GM23338 (cell line): ENCODE measurements around the gene STIM1.

Source experiments
- CREB1 ChIP-seq: fragments of 250-450 bp; sonication (Bioruptor Pico); IDR thresholded peaks from 2 replicates; pipeline ENCODE4 v1.5.0; 2020; ENCODE audit warnings: low read depth, mild to moderate bottlenecking, moderate library complexity
- CTCF ChIP-seq, 2 experiments: fragments of 200-600 bp in 1 of 2; sonication (generic) in 1 of 2; conservative IDR thresholded peaks; 2 replicates each; pipeline versions ENCODE4 v1.5.1 to v1.6.1; 2016 to 2017; ENCODE audit warnings: antibody characterized with exemption in 2 of 2, low read depth in 2 of 2, mild to moderate bottlenecking in 2 of 2, moderate library complexity in 1 of 2
- ETS1 ChIP-seq: IDR thresholded peaks from 2 replicates; pipeline ENCODE4 v1.6.1; 2016; ENCODE audit warnings: antibody characterized with exemption
- EZH2 ChIP-seq: fragments of 200-600 bp; sonication (generic); IDR thresholded peaks from one replicate; pipeline ENCODE4 v1.8.0; 2017; ENCODE audit warnings: antibody characterized with exemption, mild to moderate bottlenecking, low read depth; ENCODE audit not compliant: unreplicated experiment
- EZH2phosphoT487 ChIP-seq: fragments of 200-600 bp; sonication (generic); IDR thresholded peaks from one replicate; pipeline ENCODE4 v1.8.1; 2018; ENCODE audit warnings: antibody characterized with exemption; ENCODE audit not compliant: unreplicated experiment
- JUNB ChIP-seq: IDR thresholded peaks from one replicate; pipeline ENCODE4 v1.6.1; 2016; ENCODE audit warnings: antibody characterized with exemption; ENCODE audit not compliant: unreplicated experiment
- POLR2AphosphoS5 ChIP-seq: IDR thresholded peaks from 2 replicates; pipeline ENCODE4 v1.6.1; 2016; ENCODE audit warnings: antibody characterized with exemption, low read depth
- REST ChIP-seq: IDR thresholded peaks from one replicate; pipeline ENCODE4 v1.6.1; 2018; ENCODE audit warnings: antibody characterized with exemption; ENCODE audit not compliant: unreplicated experiment
- STAT1 ChIP-seq: IDR thresholded peaks from one replicate; pipeline ENCODE4 v1.6.1; 2016; ENCODE audit warnings: antibody characterized with exemption; ENCODE audit not compliant: unreplicated experiment
- ZNF462 ChIP-seq: fragments of 250-450 bp; sonication (Bioruptor Pico); IDR thresholded peaks from 2 replicates; pipeline ENCODE4 v1.5.0; 2020; ENCODE audit warnings: mild to moderate bottlenecking, moderate library complexity

- TF ChIP-seq POLR2AphosphoS5 = no peak
- TF ChIP-seq CTCF (conservative IDR thresholded peaks at IDR 0.05; ENCODE audit: low read depth in 2 of 2) = no peak
- TF ChIP-seq ZNF462 (CRISPR knock-in tag) = no peak
- TF ChIP-seq EZH2 = no peak
- no peak for TF ChIP-seq EZH2phosphoT487
- TF ChIP-seq STAT1 = no peak
- no peak for TF ChIP-seq CREB1 (CRISPR knock-in tag)
- no peak for TF ChIP-seq REST
- TF ChIP-seq JUNB = no peak
- TF ChIP-seq ETS1 = no peak
Measured at GRCh38 chr11:3956038-3956437, 100.6 kb downstream of the STIM1 start.
